SU-DHL-6 (cell line): ENCODE measurements around the gene EML2.
"Not testable (repeated sequence)": the region's sequence is repeated elsewhere in the genome, so short reads cannot be mapped to it uniquely, and the experiment has no call there.

Source experiments
- CTCF ChIP-seq: fragments of 200-600 bp; sonication (generic); IDR thresholded peaks from one replicate; pipeline ENCODE4 v1.5.1; 2017; ENCODE audit warnings: antibody characterized with exemption, mild to moderate bottlenecking, low read length, moderate library complexity; ENCODE audit not compliant: insufficient read depth, poor library complexity, severe bottlenecking
- EZH2phosphoT487 ChIP-seq: fragments of 200-600 bp; sonication (generic), shearing (Covaris generic); conservative IDR thresholded peaks from 2 replicates; pipeline ENCODE4 v1.6.1; 2018; ENCODE audit warnings: mild to moderate bottlenecking, antibody characterized with exemption, low read length, moderate library complexity, mixed read lengths

- TF ChIP-seq EZH2phosphoT487, CTCF: not testable (repeated sequence)
These were observed 11.0 kb downstream of the EML2 start for GRCh38 chr19:45628219-45628618.
